ENCODE measurements around the gene FZD10.

FZD10 gene

DNA sequence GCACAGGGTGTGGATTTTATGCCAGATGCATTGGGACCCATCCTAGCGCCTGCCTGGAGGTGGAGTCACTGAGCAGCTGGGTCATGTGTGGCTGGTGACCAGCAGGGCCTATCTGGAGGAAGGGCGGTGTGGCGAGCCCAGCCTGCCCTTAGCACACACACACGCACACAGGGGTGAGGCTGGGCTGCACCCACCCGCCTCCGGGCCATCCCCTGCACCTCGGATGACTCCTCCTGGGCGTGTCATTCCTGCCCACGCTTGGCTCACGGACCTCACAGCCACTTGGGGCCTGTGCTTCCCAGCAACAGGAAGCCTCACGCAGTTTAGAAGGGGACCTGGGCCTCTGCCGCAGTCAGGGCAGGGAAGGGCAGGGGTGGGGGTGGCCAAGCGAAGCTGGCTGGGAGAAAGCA, 36.2 kb upstream of the FZD10 start:
- DNase-seq (ENCODE audit: insufficient read length, low spot score) (no peak), FAIRE-seq (no peak)
- TF ChIP-seq, protein P1, sequence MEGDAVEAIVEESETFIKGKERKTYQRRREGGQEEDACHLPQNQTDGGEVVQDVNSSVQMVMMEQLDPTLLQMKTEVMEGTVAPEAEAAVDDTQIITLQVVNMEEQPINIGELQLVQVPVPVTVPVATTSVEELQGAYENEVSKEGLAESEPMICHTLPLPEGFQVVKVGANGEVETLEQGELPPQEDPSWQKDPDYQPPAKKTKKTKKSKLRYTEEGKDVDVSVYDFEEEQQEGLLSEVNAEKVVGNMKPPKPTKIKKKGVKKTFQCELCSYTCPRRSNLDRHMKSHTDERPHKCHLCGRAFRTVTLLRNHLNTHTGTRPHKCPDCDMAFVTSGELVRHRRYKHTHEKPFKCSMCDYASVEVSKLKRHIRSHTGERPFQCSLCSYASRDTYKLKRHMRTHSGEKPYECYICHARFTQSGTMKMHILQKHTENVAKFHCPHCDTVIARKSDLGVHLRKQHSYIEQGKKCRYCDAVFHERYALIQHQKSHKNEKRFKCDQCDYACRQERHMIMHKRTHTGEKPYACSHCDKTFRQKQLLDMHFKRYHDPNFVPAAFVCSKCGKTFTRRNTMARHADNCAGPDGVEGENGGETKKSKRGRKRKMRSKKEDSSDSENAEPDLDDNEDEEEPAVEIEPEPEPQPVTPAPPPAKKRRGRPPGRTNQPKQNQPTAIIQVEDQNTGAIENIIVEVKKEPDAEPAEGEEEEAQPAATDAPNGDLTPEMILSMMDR (IDR thresholded peaks at IDR 0.05; ENCODE audit: insufficient read depth, missing control alignments) = no peak

DNA sequence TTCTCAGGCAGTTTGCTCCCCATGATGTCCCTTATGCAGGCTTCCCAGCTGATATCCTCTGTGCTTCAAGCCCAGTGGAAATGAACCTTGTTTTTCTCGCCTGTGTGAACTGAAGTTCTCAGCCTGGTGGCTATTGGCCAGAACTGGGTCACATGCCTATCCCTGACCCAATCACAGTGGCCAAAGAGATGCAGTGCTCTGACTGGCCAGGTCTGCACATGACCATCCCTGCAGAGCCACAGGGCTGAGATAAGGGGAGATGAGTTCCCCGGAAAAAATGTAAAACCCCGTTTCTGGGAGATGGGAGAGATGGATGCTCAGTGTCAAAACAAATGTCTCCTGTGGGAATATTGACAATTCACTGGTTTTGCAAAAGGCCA, 34.7 kb upstream of the FZD10 start:
- no peak for FAIRE-seq
- TF ChIP-seq, protein P1 (IDR thresholded peaks at IDR 0.05; ENCODE audit: insufficient read depth, missing control alignments) = no peak
- DNase-seq (ENCODE audit: insufficient read length, low spot score) = no peak

DNA sequence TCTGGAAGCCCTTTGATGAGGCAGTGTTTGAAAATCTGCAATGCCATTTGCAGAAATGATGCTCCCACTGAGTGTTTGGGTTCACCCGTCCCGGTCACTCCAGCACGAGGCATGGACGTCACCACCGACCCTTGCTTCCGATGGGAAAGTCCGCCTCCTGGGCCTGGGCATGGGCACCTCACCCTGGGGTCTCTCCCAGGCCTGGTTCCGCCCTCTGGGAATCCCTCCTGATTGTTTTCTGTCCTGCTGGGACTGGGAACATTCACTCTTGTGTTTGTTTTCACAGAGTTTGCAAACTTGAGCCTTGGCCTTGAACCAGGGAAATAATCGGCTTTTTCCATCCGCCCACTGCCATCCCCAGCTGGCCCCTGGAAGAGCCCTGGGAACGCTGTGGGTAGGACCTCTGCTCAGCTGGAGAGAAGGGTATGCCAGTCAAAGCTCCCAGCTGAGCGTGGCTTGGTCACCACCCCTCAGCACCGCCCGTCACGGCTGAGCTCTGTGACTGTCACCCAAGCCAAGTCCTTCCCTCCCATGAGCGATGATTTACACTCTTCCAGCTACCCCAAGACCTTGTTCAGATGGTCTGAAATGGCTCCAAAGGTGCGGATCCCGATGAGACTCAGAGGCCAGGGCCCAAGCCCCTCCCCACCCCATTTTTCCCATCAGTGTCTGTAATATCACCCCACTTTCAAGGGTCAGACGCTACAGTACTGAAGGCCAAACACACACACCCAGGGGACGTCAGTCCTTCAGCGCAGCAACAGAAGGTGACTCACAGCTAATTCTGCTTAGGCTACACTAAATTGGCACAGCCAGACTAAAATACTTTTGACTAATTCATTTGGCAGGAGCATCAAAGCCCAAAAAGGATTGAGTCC, 34.1 kb upstream of the FZD10 start:
- DNase-seq (ENCODE audit: insufficient read length, low spot score) = no peak
- FAIRE-seq = no peak
- TF ChIP-seq, protein P1 (IDR thresholded peaks at IDR 0.05; ENCODE audit: insufficient read depth, missing control alignments) = no peak

DNA sequence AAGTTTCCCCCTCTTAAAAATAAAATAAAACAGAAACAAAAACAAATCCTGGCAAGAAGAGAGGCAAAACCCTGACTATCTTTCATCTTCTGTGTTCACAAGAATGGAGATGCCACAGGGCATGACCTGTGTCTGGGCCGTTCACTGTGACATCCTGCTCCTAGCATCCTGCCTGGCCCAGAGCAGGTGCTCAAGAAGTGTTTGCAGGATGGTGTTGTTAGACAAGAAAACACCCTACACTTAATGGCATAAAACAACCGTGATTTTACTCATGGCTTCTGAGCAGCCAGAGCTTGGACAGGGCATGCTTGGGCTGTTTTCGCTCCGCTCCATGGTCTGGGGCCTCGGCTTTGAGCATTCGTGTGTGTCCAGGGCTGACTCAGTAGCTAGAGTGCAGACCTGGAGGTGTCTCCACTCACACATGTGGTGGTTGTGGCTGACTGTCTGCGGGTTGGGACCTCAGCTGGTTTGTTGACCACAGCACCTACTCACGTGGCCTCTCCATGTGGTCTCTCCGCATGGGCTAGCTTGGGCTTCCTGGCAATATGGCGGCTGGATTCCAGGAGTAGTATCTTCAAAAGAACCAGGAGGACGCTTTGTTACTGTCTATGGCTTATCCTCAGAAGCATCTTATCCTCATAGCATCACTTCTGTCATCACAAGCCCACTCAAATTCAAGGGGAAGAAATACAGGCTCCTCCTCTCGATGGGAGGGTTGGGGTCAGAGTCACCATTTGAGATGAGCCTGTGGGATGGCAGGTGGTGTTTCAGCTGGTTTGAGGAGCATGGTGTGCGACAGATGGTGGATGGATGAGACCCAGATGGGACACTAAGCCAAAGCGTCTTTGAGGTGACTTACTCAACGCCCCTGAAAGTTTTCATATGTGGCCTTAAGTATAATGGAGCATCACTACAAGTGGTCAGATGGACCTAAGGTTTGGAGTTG, 33.2 kb upstream of the FZD10 start:
- FAIRE-seq (no peak), DNase-seq (ENCODE audit: insufficient read length, low spot score) (no peak)
- TF ChIP-seq, protein P1 (IDR thresholded peaks at IDR 0.05; ENCODE audit: insufficient read depth, missing control alignments) = no peak

DNA sequence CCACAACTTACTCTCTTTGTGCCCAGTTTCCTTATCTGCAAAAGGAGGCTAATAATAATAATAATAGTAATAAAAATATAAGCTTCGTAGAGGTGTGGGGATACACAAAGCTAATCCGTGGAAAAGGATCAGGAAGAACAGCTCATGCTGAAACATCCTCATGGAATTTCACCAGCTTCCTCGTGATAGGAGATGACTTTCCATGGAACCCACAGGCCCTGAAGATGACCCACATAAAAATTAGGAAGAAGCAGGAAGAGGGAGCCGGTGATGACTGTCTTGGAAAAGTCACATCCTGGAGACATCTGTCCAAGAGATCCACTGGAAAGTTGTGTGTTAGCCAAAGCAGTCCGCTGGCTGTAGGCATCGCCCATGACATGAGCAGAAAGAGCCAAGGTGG, 31.9 kb upstream of the FZD10 start:
- no peak for DNase-seq (ENCODE audit: insufficient read length, low spot score)
- TF ChIP-seq, protein P1 (IDR thresholded peaks at IDR 0.05; ENCODE audit: insufficient read depth, missing control alignments) = no peak
- no peak for FAIRE-seq

DNA sequence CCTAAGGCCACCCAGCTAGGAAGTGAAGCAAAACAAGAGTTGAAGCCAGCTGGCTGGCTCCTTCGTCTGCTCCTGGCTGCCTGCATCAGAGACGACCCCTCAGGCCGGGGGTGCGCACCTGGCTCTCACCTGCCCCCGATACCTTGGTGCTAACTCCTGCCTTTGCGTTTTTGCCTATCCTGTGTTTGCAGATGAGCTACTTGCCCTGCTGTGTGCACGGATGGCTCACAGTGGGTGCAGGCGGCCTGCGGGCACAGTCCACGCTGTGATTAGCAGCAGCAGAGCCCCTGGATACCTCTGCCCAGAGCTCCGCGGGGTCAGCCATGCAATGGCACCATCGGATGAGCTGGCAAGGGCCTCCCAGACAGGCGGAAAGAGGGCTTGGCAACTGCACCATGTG, 31.2 kb upstream of the FZD10 start:
- TF ChIP-seq, protein P1 (IDR thresholded peaks at IDR 0.05; ENCODE audit: insufficient read depth, missing control alignments) = no peak
- FAIRE-seq (no peak), DNase-seq (ENCODE audit: insufficient read length, low spot score) (no peak)

All from D721Med (cell line).